ENCODE measurements around the gene CCL18.
"Not testable (repeated sequence)": the region's sequence is repeated elsewhere in the genome, so short reads cannot be mapped to it uniquely, and the experiment has no call there.

The CCL18 gene

DNA sequence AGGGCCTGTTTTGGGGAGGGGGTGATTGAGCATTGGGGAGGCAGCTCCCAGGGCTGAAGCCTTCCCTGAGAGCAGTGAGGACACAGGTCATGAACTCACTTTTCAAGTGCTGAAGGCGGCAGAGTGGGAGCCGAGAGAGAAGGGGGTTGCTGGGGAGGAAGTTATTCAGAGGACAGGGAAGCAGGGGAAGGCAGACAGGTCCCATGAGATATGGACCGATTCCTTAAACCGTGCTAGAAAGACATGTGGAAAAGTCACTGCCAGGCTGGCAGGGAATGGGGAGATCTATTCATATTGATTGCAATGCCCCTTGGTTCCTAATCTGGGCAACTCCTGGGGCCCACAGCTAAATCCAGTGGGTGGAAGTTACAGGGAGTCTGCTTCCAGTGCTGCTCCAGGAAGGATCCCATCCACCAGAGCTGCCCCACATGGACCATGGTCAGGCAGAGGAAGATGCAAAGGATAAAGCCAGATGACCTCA lies 40.7 kb downstream of the CCL18 start:
- no peak for DNase-seq

DNA sequence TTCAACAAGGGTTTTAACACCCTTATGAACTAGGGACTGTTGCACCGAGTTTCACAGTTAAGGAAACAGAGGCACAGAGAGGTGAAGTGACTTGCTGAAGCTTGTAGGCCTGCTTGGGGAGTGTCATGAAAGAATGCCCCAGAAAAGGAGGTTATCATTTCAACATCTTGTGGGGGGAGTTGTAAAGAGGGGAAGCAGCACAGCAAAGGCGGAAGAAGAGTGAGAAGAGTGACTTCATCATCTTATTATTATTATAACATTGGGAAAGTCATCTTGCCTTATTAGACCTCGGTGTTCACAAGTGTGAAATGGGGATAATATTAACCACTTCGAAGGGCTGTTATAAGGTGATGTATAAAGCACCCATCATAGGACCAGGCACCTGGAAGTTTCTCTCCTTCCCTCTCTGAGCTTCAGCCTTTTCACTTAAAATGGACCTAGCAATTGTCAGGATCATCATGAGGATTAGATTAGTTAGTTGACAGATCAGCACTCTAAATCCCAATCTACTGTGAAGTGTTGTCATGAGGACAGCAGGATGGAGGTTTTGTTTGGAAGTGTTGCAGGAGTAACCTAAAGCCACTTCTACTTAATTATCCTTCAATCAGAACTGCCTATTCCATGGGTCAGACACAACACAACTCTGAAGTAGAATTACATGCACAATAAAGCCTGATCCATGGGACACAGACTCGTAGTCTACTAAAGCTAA lies 41.9 kb downstream of the CCL18 start:
- no peak for DNase-seq

DNA sequence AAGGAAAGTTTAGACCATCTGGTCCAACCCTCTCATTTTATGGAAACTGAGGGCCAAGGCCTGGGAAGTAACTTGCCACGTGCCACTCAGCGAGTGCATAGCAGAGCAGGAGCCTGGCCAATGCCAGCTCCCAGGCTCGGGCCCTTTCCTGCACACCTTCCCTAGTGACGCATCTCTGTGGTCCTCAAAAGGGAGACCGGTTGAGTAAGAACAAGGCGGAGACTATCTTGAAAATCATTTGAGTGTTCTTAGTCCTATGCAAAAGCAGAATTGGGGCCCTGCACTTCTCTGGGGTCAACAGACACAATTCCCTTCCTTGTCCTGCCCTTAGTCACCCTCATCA lies 42.4 kb downstream of the CCL18 start:
- DNase-seq, result no peak

DNA sequence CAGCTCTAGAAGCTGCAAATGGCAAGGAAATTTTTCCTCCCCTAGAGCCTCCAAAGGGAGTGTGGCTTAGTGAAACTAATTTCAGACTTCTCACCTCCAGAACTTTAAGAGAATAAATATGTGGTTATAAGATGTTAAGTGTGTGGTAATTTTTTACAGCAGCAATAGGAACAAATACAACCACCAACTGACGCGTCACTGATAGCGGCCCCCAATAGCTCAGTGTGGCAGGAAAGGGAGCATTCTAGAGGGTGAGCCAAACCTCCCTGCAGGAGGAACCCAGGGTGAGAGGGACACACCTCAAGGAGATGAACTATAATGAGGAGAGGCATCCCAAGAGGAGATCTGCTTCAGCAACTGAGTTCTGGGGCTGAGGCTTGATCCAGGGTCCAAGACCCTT lies 43.6 kb downstream of the CCL18 start:
- no peak for DNase-seq

DNA sequence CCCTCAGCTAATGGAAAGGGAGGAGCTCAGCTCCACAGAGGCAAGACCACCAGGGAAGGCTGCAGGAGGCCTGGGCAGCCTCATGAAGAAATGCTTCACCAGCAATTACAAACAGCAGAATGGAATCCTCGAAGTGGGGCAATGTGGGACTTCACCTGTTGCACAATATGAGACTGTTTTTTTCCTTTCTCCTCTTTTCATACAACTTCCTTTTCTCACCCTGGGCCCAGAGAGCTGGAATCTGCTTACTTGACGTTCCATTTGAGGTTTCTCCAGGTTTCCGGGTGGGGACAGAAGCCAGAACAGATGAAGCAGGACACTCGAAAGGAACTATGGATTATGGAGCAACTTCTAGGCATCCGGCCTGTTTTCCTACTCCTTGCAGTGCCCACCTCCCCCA lies 44.2 kb downstream of the CCL18 start:
- DNase-seq, result not testable (repeated sequence)

DNA sequence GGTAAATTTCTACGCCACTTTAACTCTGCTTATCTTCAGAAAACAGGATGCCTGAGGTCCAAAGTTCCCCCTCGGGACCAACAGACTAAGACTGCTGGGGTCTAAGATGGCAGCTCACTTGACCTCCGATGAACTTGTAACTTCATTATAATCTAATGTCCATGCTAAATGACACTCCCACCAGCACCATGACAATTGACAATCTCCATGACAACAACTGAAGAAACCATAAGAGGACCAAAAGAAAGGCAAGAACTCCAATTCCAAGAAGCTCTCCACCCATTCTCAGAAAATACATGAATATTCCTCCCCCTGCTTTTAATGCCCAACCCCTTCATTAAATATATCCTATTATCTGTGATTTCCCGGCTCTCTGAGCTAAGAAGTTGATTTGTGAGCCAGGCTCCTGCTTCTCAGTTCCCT lies 47.0 kb downstream of the CCL18 start:
- no peak for DNase-seq

DNA sequence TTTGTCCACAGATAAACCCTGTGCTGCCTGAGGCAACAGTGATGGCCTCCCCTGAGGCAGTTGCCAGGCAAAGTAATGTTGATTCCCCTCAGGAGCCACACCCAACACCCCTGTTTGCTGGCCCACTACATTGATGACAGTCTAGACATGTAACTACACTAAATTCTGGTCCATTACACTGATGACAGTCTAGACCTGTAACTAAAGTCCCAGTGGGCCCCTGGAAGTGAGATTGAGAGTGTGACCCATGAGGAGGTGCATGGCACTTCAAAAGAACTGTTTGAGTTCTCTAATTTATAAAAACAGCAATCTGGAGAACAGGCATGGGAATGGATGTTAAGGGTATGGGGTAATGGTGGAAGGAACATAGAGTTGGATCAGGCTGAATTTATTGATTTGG lies 48.5 kb downstream of the CCL18 start:
- DNase-seq, result no peak

DNA sequence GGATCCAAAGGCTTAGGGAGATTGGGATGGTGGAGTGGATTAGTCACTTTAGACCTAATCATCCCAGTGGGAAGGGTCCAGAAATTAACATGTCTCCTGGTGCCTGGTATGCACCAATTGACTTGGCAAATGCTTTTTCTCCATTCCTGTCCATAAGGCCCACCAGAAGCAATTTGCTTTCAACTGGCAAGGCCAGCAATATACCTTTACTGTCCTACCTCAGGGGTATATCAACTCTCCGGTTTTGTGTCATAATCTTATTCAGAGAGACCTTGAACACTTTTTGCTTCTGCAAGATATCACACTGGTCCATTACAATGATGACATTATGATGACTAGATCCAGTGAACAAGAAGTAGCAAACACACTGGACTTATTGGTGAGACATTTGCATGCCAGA lies 49.1 kb downstream of the CCL18 start:
- not testable (repeated sequence) for DNase-seq

DNA sequence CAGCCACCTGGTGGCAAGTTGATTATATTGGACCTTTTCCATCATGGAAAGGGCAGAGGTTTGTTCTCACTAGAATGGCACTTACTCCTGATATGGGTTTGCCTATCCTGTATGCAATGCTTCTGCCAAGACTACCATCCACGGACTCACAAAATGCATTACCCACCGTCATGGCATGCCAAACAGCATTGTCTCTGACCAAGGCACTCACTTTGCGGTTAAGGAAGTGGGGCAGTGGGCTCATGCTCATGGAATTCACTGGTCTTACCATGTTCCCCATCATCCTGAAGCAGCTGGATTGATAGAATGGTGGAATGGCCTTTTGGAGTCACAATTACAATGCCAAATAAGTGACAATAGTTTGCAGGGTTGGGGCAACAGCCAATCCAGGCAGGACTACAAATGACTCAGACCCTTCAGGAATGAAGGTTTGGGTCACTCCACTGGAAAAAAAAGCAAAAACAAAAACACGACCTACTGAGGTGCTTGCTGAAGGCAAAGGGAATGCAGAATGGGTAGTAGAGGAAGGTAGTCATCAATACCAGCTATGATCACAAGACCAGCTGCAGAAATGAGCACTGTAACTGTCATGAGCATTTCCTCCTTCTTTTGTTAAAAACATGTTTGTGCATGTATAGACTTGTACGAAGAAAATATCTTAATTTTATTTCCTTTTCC lies 51.0 kb downstream of the CCL18 start:
- DNase-seq, result not testable (repeated sequence)

DNA sequence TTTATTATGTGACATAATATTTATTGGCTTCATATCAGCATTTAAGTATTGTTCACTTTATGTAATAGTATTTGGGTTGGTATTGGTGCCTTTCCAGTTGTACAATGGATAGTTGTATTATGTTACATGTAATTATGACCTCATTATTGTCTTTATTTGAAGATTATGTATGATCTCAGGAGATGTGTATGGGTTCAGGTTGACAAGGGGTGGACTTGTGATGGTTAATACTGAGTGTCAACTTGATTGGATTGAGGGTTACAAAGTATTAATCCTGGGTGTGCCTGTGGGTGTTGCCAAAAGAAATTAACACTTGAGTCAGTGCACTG lies 51.5 kb downstream of the CCL18 start:
- not testable (repeated sequence) for DNase-seq

DNA sequence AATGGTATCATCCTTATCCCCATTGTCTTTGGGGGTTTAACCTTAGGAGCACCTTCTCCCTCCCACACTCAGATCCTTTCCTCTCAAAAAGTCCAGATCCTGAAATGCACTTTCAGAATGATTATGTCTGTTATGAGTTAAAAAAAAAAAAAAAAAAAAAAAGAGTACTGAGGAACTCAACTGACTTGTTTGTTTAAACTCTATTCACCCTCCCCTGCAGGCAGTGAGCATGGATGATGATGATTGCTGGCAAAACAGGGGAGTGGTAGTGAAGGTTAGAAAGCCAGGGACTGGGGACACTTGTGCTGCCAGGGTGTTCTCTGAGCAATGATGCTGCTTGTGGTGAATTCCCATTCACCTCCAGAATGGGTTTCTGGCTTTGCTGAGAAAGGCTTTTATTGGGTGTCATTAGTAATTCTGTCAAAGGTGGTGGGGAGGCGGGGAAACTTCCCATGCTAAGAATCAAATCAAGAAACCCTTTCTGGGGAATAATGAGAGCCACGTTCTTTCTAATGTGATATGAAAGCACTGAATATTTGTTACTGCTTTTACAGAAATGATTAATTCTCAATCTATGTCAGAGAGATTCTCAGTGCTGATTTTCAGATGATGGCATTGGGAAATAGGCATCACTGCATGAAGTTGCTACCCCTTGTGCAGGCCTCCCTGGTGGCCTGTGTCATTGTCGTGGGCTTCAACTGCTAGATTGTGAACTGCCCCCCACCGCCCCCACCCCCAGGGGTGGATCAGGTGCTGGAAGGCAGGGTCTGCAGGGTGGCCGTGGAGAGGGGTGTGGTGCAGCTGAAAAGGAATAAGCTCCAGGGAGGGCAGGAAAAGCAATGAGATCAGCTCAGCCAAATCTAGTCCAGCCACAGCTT lies 53.7 kb downstream of the CCL18 start:
- DNase-seq, result no peak

DNA sequence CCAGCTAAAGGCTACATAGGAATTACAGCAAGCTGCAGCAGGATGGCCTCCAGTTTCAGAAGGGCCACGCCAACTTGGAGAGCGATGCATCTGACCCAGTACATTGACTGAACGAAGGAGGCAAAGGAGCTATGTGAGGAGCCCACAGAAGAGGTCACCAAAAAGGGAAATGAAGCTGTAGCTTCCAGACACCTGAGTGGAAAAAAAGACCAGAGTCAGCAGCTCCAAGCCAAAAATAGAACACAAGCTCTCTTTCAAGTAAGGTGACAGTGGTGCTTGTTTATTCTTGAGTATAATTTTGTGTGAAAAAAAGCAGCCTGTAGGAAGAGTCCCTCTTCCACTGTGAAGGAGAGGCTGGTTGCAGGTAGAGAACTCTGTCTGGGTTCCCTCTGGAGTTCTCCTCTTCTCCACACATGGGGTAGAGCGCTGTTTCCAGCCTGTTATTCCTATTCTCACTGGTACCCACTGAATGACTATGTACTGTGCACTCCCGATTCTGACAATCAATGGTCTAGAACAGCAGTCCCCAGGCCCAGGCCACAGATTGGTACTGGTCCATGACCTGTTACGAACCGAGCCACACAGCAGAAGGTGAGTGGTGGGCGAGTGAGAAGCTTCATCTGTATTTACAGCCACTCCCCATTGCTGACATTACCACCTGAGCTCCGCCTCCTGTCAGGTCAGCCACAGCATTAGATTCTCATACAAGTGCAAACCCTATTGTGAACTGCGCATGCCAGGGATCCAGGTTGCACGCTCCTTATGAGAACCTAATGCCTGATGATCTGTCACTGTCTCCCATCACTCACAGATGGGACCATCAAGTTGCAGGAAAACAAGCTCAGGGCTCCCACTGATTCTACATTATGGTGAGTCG lies 54.6 kb downstream of the CCL18 start:
- no peak for DNase-seq

DNA sequence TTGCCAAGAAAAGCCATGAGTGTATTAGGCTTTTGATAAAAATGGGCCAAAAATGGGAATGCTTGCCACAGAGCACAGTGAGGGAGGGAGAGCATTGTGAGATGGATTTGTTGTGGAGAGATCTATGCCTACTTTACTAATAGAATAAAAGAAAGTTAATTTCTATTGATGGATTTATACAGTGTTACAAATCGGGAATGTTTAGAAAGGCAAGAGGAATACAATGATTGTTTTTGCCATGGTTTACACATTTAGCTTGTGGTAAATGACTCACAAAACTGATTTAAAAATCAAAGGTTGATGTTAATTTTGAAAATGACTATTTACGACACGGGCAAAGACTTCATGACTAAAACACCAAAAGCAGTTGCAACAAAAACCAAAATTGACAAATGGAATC lies 56.1 kb downstream of the CCL18 start:
- no peak for DNase-seq

DNA sequence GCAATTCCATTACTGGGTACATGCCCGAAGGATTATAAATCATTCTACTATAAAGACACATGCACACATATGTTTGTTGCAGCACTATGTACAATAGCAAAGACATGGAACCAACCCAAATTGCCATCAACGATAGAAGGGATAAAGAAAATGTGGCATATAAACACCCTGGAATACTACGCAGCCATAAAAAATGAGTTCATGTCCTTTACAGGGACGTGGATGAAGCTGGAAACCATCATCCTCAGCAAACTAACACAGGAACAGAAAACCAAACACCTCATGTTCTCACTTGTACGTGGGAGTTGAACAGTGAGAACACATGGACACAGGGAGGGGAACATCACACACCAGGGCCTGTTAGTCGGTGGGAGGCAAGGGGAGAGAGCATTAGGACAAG lies 57.0 kb downstream of the CCL18 start:
- DNase-seq, result not testable (repeated sequence)
